Measurements from ENCODE around the gene EHMT2.
A peak's percentile ranks its signal among the peaks of the same experiment; 100 is the strongest.
"Not testable (repeated sequence)": the region's sequence is repeated elsewhere in the genome, so short reads cannot be mapped to it uniquely, and the experiment has no call there.

The EHMT2 gene

GRCh38 chr6:31897612-31898382 lies at the start of gene EHMT2:
TSS of gene EHMT2 (minus strand) at chr6:31897698. CDS start at chr6:31897677, 21 bp downstream.
- DNase-seq = peak; percentile 86

GRCh38 chr6:31947070-31947675 lies 49.7 kb upstream of the EHMT2 start:
- no peak for DNase-seq

GRCh38 chr6:31946370-31946885 lies 48.9 kb upstream of the EHMT2 start:
- no peak for DNase-seq

GRCh38 chr6:31945507-31946369 lies 48.2 kb upstream of the EHMT2 start, which contains the start of gene CFB:
TSS of gene CFB (plus strand) at chr6:31946095. CDS start at chr6:31946222, 127 bp downstream.
- no peak for DNase-seq

- DNase-seq = no peak
Measured at GRCh38 chr6:31945154-31945506, 47.6 kb upstream of the EHMT2 start.

- no peak for DNase-seq
Measured at GRCh38 chr6:31943742-31944141, 46.2 kb upstream of the EHMT2 start.

- DNase-seq = no peak
Measured at GRCh38 chr6:31940256-31940664, 42.8 kb upstream of the EHMT2 start.

- DNase-seq = no peak
Measured at GRCh38 chr6:31935823-31936222, 38.3 kb upstream of the EHMT2 start.

GRCh38 chr6:31935021-31935420 lies 37.5 kb upstream of the EHMT2 start:
- no peak for DNase-seq

GRCh38 chr6:31933537-31933936 lies 36.0 kb upstream of the EHMT2 start:
- no peak for DNase-seq

- not testable (repeated sequence) for DNase-seq
Measured at GRCh38 chr6:31932137-31932536, 34.6 kb upstream of the EHMT2 start.

- no peak for DNase-seq
Measured at GRCh38 chr6:31930962-31931361, 33.5 kb upstream of the EHMT2 start.

- DNase-seq = no peak
Measured at GRCh38 chr6:31928672-31928939, 31.1 kb upstream of the EHMT2 start.

GRCh38 chr6:31927863-31928671 lies 30.6 kb upstream of the EHMT2 start:
- no peak for DNase-seq

GRCh38 chr6:31927242-31927862 lies 29.9 kb upstream of the EHMT2 start, which contains the start of gene C2:
TSS of gene C2 (plus strand) at chr6:31927717. CDS start at chr6:31927753, 36 bp downstream.
- no peak for DNase-seq

- peak; percentile 36 for DNase-seq
Measured at GRCh38 chr6:31922942-31923341, 25.4 kb upstream of the EHMT2 start.

- no peak for DNase-seq
Measured at GRCh38 chr6:31920811-31921210, 23.3 kb upstream of the EHMT2 start.

- DNase-seq = no peak
Measured at GRCh38 chr6:31919624-31920303, 22.3 kb upstream of the EHMT2 start.

GRCh38 chr6:31918069-31918720 lies 20.7 kb upstream of the EHMT2 start:
- DNase-seq = no peak

GRCh38 chr6:31915756-31916155 lies 18.3 kb upstream of the EHMT2 start:
- DNase-seq = no peak

GRCh38 chr6:31915351-31915750 lies 17.9 kb upstream of the EHMT2 start:
- no peak for DNase-seq
